Endodermal cell (in vitro differentiated cells): Measurements from ENCODE around the gene APPL2. TPM values are rescaled to one million over a fixed set of nuclear protein-coding genes. Genes with fewer than 3 reads are reported as not detected.

Source experiments
- DNase-seq: peaks from one replicate; pipeline ENCODE4 v3.0.0-alpha.2; 2017
- H3K27ac ChIP-seq: 2 replicates; pipeline ENCODE4 v1.5.1; 2013; ENCODE audit warnings: mild to moderate bottlenecking, low read depth, low read length, moderate library complexity
- H3K27me3 ChIP-seq: 2 replicates; pipeline ENCODE4 v1.6.1; 2013; ENCODE audit warnings: mild to moderate bottlenecking, low read length, moderate library complexity; ENCODE audit not compliant: insufficient read depth, control insufficient read depth, poor library complexity, severe bottlenecking
- H3K36me3 ChIP-seq: 2 replicates; pipeline ENCODE4 v1.7.0; 2013; ENCODE audit warnings: mild to moderate bottlenecking, low read length, moderate library complexity; ENCODE audit not compliant: control insufficient read depth, insufficient read depth
- H3K4me1 ChIP-seq: one replicate; pipeline ENCODE4 v1.7.0; 2013; ENCODE audit warnings: low read length; ENCODE audit not compliant: control insufficient read depth, insufficient read depth
- H3K4me3 ChIP-seq: 2 replicates; pipeline ENCODE4 v1.5.1; 2013; ENCODE audit warnings: mild to moderate bottlenecking, low read length, moderate library complexity
- H3K9ac ChIP-seq: 2 replicates; pipeline ENCODE4 v1.6.1; 2013; ENCODE audit warnings: mild to moderate bottlenecking, low read length, moderate library complexity; ENCODE audit not compliant: poor library complexity, severe bottlenecking; ENCODE audit errors: extremely low read depth
- H3K9me3 ChIP-seq: 2 replicates; pipeline ENCODE4 v1.6.1; 2013; ENCODE audit warnings: mild to moderate bottlenecking, low read length, moderate library complexity; ENCODE audit not compliant: control insufficient read depth
- H3K27ac Mint-ChIP-seq: 2 replicates; pipeline ENCODE4 v1.8.0; 2020; ENCODE audit warnings: mixed read lengths
- H3K27me3 Mint-ChIP-seq: 2 replicates; pipeline ENCODE4 v1.8.0; 2021; ENCODE audit warnings: mild to moderate bottlenecking, mixed read lengths; ENCODE audit not compliant: insufficient read depth
- H3K36me3 Mint-ChIP-seq: 2 replicates; pipeline ENCODE4 v1.8.0; 2020; ENCODE audit warnings: low read depth, mixed read lengths
- H3K4me1 Mint-ChIP-seq: 2 replicates; pipeline ENCODE4 v1.8.0; 2020; ENCODE audit warnings: mixed read lengths
- H3K4me3 Mint-ChIP-seq: 2 replicates; pipeline ENCODE4 v1.8.0; 2020; ENCODE audit warnings: mild to moderate bottlenecking, moderate library complexity, mixed read lengths
- H3K9me3 Mint-ChIP-seq: 2 replicates; pipeline ENCODE4 v1.8.0; 2020; ENCODE audit warnings: mild to moderate bottlenecking, mixed read lengths
- WGBS, 2 experiments: methylation state at CpG; one replicate each; pipeline versions ENCODE4 v1.1.5 to v1.1.7; 2013; ENCODE audit warnings: missing lambda C conversion rate in 2 of 2, mixed read lengths in 1 of 2; ENCODE audit not compliant: insufficient coverage in 1 of 2, insufficient read length in 1 of 2; 5-methylcytosine and 5-hydroxymethylcytosine counted together
- total RNA-seq, 2 donors: library from RNA; stranded (reverse); fragmentation: NEBNext Ultra II Directional in 1 of 2; extraction: Animal tissue kit (Norgen Biotek cat#: 25700) in 1 of 2; gene quantifications; 2 replicates in 1 of 2; 3 replicates in 1 of 2; pipeline ENCODE4 v1.2.1, GENCODE V29; 2021
- TF ChIP-seq, protein P1 (sequence below): fragments of 200-600 bp; sonication (generic); conservative IDR thresholded peaks from 2 replicates; pipeline ENCODE4 v1.5.0; 2021; ENCODE audit warnings: antibody characterized with exemption, mild to moderate bottlenecking

The APPL2 gene
- total RNA-seq, 2 donors from 2014 or later, result 31.8 to 35.2 TPM

DNA sequence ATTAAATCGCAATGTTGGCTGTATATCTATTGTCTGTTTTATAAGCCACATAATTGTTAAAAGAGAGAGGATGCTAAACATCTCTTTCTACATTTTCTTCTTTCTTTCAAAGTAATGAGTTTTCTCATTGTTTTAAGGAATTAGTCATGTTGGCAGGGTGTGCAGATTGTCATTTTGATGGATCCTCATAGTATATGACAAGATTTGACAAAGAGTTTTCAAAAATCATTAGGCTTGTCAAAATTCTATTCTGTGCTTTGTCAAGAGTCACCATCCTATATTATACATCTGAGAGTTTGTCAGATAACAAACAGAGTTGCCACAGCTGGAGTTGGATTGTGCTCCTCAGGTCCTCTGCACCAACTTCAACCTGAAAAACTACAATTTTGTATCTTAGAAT lies 35.4 kb upstream of the APPL2 start:
- no peak overlapping the region for H3K9ac ChIP-seq

DNA sequence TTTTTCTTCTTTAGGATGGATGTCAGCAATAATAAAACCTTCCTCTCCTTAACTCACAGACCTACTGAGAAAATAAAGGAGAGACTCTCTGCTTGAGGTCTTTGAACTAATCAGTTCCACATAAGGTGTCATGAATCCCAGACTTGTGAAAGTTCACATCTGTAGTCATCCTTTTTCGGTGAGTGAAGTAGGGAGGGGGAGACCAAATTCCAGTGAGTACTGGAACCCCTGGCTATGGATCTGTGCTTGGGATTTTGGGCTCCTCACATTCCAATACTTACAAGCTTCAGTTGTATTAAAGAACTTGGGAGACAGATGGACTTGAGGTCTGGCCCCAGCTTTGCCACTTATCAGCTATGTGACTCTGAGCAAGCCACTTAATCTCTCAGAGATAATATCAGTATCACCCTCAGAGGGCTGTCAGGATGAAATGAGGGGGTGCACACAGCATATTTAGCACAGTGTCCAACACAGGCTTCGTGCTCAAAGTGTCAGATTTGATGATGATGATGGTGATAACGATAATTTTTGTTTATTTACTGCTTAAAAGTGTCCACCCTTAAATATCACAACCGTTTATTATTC lies 34.8 kb upstream of the APPL2 start:
- H3K27me3 ChIP-seq, result no peaks in the 10 kb centered on the region
- no peaks in the 10 kb centered on the region for H3K36me3 Mint-ChIP-seq
- WGBS, 2 experiments, result 69% methylated on average over 3 of the region's 4 CpGs; no CpG with 5 or more reads in 1 of the 2 experiments
- H3K9me3 ChIP-seq, result no peaks in the 10 kb centered on the region
- H3K27ac ChIP-seq, result no peak overlapping the region
- H3K4me3 Mint-ChIP-seq, result no peak overlapping the region
- H3K27ac Mint-ChIP-seq, result no peak overlapping the region
- H3K4me1 ChIP-seq, result peaks cover 7% of the 10 kb centered on the region
- H3K9ac ChIP-seq, result no peak overlapping the region
- DNase-seq, result no peak
- H3K4me3 ChIP-seq, result no peak overlapping the region
- H3K9me3 Mint-ChIP-seq, result peaks cover 3% of the 10 kb centered on the region
- peaks cover under 1% of the 10 kb centered on the region for H3K27me3 Mint-ChIP-seq
- H3K4me1 Mint-ChIP-seq, result peaks cover 11% of the 10 kb centered on the region
- no peaks in the 10 kb centered on the region for H3K36me3 ChIP-seq
- TF ChIP-seq, protein P1, sequence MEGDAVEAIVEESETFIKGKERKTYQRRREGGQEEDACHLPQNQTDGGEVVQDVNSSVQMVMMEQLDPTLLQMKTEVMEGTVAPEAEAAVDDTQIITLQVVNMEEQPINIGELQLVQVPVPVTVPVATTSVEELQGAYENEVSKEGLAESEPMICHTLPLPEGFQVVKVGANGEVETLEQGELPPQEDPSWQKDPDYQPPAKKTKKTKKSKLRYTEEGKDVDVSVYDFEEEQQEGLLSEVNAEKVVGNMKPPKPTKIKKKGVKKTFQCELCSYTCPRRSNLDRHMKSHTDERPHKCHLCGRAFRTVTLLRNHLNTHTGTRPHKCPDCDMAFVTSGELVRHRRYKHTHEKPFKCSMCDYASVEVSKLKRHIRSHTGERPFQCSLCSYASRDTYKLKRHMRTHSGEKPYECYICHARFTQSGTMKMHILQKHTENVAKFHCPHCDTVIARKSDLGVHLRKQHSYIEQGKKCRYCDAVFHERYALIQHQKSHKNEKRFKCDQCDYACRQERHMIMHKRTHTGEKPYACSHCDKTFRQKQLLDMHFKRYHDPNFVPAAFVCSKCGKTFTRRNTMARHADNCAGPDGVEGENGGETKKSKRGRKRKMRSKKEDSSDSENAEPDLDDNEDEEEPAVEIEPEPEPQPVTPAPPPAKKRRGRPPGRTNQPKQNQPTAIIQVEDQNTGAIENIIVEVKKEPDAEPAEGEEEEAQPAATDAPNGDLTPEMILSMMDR, result no peak

More for the DNA sequence above, 35.4 kb upstream of the APPL2 start:
- H3K4me1 Mint-ChIP-seq, result peaks cover 13% of the 10 kb centered on the region
- WGBS, 2 experiments, result no CpG with 5 or more reads among the region's 1 CpG
- H3K27me3 Mint-ChIP-seq, result no peaks in the 10 kb centered on the region
- H3K4me3 Mint-ChIP-seq, result no peak overlapping the region
- H3K27me3 ChIP-seq, result no peaks in the 10 kb centered on the region
- no peak overlapping the region for H3K27ac Mint-ChIP-seq
- no peak for DNase-seq
- H3K9me3 ChIP-seq, result no peaks in the 10 kb centered on the region
- TF ChIP-seq, protein P1, result no peak
- peaks cover 3% of the 10 kb centered on the region for H3K9me3 Mint-ChIP-seq
- no peaks in the 10 kb centered on the region for H3K36me3 ChIP-seq
- no peak overlapping the region for H3K27ac ChIP-seq
- peaks cover 7% of the 10 kb centered on the region for H3K4me1 ChIP-seq
- no peak overlapping the region for H3K4me3 ChIP-seq
- H3K36me3 Mint-ChIP-seq, result no peaks in the 10 kb centered on the region

DNA sequence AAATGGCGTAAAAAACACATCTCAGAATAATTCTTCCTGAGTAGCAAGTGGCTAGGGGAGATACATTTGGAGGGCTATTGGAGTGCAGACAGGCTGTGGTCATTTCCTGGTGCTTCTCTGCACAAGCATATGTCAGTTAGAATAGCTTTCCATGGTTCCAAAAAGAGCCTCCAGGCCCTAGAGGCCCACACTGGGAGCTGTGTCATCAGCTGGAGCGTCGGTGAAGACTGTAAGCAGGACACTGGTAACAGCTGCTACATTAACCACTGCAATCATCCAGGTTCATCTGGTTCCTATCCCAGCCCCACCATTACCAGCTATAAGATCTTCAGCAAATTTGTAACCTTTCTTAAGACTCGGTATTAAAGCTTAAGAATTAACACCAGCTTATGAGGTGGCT lies 31.7 kb upstream of the APPL2 start:
- Histone ChIP-seq H3K9me3 (no peaks in the 10 kb centered on the region), H3K36me3 (no peaks in the 10 kb centered on the region), H3K4me1 (peaks cover 7% of the 10 kb centered on the region), H3K27ac (no peak overlapping the region), H3K4me3 (no peak overlapping the region), H3K9ac (no peak overlapping the region), H3K27me3 (no peaks in the 10 kb centered on the region)
- no peaks in the 10 kb centered on the region for H3K36me3 Mint-ChIP-seq
- H3K9me3 Mint-ChIP-seq, result no peaks in the 10 kb centered on the region
- TF ChIP-seq, protein P1, result no peak
- H3K4me3 Mint-ChIP-seq, result no peak overlapping the region
- H3K4me1 Mint-ChIP-seq, result peaks cover 11% of the 10 kb centered on the region
- H3K27me3 Mint-ChIP-seq, result peaks cover 5% of the 10 kb centered on the region
- WGBS, 2 experiments, result 94 to 100% methylated on average over 3 to 4 of the region's 4 CpGs
- DNase-seq, result no peak
- no peak overlapping the region for H3K27ac Mint-ChIP-seq
